Kidney epithelial cell (primary cell): ENCODE data around the gene SUPT7L. TPM values are rescaled to one million over a fixed set of nuclear protein-coding genes. Genes with fewer than 3 reads are reported as not detected.
"Not testable (repeated sequence)": the region's sequence is repeated elsewhere in the genome, so short reads cannot be mapped to it uniquely, and the experiment has no call there.

ENCODE experiments used
- DNase-seq: peaks from one replicate; pipeline ENCODE4 v3.0.0-alpha.2; 2010; ENCODE audit warnings: low read depth
- H3K27me3 ChIP-seq: 2 replicates; pipeline ENCODE4 v1.6.0; 2011; ENCODE audit warnings: low read length; ENCODE audit not compliant: control insufficient read depth, insufficient read depth
- H3K36me3 ChIP-seq: 2 replicates; pipeline ENCODE4 v1.5.1; 2011; ENCODE audit warnings: low read length; ENCODE audit not compliant: control insufficient read depth, insufficient read depth
- H3K4me3 ChIP-seq: 2 replicates; pipeline ENCODE4 v1.5.1; 2011; ENCODE audit warnings: low read depth, mild to moderate bottlenecking, control low read depth, low read length
- total RNA-seq: library from RNA; depleted of rRNA; stranded (reverse); fragments of >200 nt; gene quantifications from 2 replicates; pipeline ENCODE4 v1.2.3, GENCODE V29; 2015
- TF ChIP-seq, protein P1 (sequence below): IDR thresholded peaks from 2 replicates; pipeline ENCODE4 v1.5.1; 2011; ENCODE audit warnings: mild to moderate bottlenecking, moderate library complexity, low read length, control low read depth, inconsistent platforms; ENCODE audit not compliant: insufficient read depth, poor library complexity, severe bottlenecking

SUPT7L gene
- total RNA-seq, 1 donor from 2014 or later, result 25.6 TPM

DNA sequence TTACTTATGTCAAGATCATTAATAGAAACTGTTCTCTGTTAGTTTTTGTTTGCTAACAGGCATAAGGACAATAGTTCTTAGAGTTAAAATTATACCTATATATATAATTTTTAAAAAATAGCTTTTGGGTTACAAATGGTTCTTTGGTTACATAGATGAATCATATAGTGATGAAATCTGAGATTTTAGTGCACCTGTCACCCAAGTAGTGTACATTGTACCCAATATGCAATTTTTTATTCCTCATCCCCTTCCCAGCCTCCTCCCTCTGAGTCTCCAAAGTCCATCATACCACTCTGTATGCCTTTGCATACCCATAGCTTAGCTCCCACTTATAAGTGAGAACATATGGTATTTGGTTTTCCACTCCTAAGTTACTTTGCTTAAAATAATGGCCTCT is 26.6 kb upstream of the SUPT7L start:
- Histone ChIP-seq H3K27me3 (no peaks in the 10 kb centered on the region), H3K4me3 (no peak overlapping the region), H3K36me3 (peaks cover 2% of the 10 kb centered on the region)
- DNase-seq, result no peak
- TF ChIP-seq, protein P1, sequence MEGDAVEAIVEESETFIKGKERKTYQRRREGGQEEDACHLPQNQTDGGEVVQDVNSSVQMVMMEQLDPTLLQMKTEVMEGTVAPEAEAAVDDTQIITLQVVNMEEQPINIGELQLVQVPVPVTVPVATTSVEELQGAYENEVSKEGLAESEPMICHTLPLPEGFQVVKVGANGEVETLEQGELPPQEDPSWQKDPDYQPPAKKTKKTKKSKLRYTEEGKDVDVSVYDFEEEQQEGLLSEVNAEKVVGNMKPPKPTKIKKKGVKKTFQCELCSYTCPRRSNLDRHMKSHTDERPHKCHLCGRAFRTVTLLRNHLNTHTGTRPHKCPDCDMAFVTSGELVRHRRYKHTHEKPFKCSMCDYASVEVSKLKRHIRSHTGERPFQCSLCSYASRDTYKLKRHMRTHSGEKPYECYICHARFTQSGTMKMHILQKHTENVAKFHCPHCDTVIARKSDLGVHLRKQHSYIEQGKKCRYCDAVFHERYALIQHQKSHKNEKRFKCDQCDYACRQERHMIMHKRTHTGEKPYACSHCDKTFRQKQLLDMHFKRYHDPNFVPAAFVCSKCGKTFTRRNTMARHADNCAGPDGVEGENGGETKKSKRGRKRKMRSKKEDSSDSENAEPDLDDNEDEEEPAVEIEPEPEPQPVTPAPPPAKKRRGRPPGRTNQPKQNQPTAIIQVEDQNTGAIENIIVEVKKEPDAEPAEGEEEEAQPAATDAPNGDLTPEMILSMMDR, result no peak

DNA sequence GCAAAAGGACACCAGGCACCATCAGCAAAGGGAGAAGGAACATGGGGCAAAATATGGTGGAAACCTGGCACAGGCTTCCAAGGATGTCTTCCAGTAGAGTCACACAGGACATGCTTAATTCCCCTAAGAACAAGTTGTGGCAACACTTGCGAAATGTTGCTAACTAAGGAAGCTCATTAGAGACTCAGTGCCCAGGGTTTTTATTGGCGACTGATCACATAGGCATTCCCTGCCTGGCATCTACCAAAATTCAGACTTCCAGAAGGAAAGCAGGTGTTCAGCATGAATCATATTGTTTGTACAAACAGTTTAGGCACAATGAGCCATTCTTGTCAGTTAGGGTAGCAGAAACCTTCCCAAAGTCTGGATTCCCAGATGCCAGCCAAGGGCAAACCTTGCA is 26.0 kb upstream of the SUPT7L start:
- no peak for DNase-seq
- Histone ChIP-seq H3K4me3 (no peak overlapping the region), H3K27me3 (no peaks in the 10 kb centered on the region), H3K36me3 (peaks cover 2% of the 10 kb centered on the region)
- TF ChIP-seq, protein P1, result no peak

DNA sequence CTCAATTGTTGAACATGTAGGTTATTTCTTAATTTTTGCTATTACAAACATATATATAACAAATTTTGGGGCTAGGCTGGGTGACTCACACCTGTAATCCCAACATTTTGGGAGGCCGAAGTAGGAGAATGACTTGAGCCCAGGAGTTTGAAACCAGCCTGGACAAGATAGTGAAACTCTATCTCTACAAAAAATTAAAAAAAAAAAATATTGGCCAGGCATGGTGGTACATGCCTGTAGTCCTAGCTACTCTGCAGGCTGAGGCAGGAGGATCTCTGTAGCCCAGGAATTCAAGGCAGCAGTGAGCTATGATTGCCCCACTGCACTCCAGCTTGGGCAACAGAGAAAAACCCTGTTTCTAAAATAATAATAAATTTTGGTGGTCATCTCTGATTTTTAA is 23.8 kb upstream of the SUPT7L start:
- H3K4me3 ChIP-seq, result no peak overlapping the region
- peaks cover 4% of the 10 kb centered on the region for H3K36me3 ChIP-seq
- no peaks in the 10 kb centered on the region for H3K27me3 ChIP-seq
- TF ChIP-seq, protein P1, result no peak
- DNase-seq, result no peak

DNA sequence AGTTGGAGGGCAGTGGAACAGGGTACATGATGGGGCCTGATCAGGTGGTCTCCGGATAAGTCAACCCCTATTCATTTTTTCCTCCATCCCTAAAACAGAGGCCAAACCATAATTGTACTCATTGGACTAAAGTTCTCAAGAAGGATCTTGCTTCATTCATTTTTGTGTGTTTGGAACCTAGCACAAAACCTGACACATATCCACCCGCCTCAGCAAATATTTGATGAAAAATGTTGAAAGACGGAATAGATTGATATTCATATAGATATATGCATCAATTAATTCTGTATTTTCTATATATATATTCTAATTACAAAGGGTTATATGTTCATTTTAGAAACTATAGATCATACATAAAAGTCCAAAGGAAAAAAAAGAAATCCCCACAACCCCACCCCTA is 22.2 kb upstream of the SUPT7L start:
- H3K4me3 ChIP-seq, result no peak overlapping the region
- DNase-seq, result no peak
- H3K36me3 ChIP-seq, result peaks cover 4% of the 10 kb centered on the region
- TF ChIP-seq, protein P1, result no peak
- no peaks in the 10 kb centered on the region for H3K27me3 ChIP-seq

DNA sequence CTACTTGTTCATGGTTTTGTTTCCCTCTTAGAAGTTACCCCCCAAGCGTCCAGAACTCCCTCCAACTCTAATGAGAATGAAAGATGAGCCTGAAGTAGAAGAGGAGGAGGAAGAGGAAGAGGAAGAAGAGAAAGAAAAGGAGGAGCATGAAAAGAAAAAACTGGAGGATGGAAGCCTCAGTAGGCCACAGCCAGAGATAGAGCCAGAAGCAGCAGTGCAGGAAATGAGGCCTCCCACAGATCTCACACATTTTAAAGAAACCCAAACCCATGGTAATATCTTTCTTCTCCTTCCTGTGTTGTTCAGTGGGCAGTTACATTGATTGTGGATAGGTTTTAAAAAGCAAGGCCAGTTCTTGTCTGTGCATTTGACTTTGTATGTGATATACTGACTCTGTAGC is 21.6 kb upstream of the SUPT7L start:
- not testable (repeated sequence) for H3K27me3 ChIP-seq, H3K36me3 ChIP-seq, H3K4me3 ChIP-seq, DNase-seq

DNA sequence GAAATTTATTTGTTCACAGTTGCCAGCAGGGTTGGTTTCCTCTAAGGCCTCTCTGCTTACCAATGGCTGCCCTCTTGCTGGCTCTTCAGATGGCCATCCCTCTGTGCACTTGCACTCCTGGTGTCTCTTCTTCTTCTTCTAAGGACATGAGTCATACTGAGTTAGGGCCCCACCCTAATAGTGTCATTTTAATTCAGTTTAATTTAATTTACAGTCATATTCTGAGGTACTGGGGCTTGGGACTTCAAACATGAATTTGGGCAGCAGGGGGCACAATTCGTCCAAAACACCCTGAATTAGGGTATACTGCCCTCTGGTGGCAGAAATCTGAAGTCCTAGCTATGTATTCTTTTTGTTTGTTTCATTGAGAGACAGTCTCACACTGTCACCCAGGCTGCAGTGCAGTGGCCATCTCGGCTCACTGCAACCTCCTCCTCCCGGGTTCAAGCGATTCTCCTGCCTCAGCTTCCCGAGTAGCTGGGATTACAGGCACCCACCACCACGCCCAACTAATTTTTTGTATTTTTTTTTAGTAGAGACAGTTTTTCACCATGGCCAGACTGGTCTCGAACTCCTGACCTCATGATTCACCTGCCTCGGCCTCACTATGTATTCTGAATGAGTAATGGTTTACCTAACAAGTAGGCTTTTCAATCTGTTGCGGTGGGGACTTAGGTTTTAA is 20.1 kb upstream of the SUPT7L start:
- H3K36me3 ChIP-seq, result peaks cover 4% of the 10 kb centered on the region
- TF ChIP-seq, protein P1, result peak; percentile 87
- peak; percentile 61 for DNase-seq
- no peak overlapping the region for H3K4me3 ChIP-seq
- no peaks in the 10 kb centered on the region for H3K27me3 ChIP-seq

DNA sequence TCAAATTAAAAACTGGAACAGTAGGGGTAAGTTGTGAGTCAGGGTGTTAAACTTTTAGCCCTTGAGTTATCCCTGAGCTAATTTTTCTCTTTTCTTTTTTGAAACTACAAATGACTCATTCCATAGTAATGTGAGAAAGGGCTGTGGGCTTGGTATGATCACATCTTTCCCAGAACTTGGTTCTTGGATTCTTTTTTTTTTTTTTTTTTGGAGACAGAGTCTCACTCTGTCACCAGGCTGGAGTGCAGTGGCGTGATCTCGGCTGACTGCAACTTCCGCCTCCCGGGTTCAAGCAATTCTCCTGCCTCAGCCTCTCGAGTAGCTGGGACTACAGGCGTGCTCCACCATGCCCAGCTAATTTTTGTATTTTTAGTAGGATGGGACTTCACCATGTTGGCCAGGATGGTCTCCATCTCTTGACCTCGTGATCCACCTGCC is 18.9 kb upstream of the SUPT7L start:
- DNase-seq, result peak; percentile 89
- H3K36me3 ChIP-seq, H3K27me3 ChIP-seq, H3K4me3 ChIP-seq: not testable (repeated sequence)
